ENCODE measurements around the gene RAB37.

Gene RAB37

GRCh38 chr17:74744714-74745547 lies 7.9 kb downstream of the RAB37 start:
- DNase-seq (ENCODE audit: low read depth) = peak; percentile 44

DNA sequence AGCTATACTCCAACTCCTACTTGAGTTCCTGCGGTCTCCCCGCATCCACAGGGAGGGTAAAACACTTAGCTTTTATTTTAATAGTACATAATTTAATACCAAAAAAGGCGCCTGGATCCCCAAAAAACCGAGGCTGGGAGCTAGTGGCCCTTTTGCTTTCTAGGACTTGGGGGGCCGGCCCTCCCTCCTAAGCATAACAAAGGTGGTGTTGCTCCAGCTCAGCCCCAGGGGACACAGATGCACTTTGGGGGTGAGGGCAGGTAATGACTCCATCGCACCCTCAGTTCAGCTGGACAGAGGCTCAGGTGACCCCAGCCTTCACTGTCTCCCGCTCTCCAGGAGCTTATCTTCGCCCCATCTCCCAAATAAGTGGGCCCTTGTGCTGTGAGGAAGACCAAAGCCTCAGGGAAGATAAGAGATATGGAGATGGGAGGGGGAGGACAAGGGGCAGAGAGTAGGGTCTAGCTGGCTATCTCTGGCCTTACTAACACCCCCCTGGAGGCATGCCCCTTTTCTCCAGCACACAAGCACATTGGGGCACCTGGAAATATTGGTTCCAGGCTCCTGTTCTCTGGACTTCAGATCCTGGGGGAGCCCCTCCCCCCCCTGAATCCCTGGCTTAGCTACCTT lies 8.6 kb downstream of the RAB37 start:
- no peak for DNase-seq (ENCODE audit: low read depth)

DNA sequence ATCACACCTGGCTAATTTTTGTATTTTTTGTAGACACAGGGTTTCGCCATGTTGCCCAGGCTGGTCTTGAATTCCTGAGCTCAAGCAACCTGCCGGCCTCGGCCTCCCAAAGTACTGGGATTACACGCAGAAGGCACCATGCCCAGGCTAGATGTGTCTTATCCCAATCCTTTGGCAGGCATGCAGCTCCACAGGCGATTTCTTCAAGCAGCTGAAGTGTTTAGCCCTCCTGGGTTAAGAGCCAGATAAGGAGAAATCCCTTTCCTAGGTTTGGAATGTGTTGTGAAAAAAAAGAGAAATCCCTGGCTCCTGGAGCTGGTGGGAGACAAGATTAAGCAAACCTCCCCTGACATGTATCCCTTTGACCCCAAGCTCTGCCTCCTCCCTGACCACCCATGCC lies 9.3 kb downstream of the RAB37 start:
- no peak for DNase-seq (ENCODE audit: low read depth)

- DNase-seq (ENCODE audit: low read depth) = no peak
Observed at GRCh38 chr17:74746922-74747321, 9.9 kb downstream of the RAB37 start.

GRCh38 chr17:74748279-74748528 lies 11.1 kb downstream of the RAB37 start:
- DNase-seq (ENCODE audit: low read depth) = no peak

- peak; percentile 87 for DNase-seq (ENCODE audit: low read depth)
Observed at GRCh38 chr17:74748529-74749278, 11.6 kb downstream of the RAB37 start, which contains the start of gene NHERF1. TSS of gene NHERF1 (plus strand) at chr17:74748628. CDS start at chr17:74748847, 219 bp downstream.

DNA sequence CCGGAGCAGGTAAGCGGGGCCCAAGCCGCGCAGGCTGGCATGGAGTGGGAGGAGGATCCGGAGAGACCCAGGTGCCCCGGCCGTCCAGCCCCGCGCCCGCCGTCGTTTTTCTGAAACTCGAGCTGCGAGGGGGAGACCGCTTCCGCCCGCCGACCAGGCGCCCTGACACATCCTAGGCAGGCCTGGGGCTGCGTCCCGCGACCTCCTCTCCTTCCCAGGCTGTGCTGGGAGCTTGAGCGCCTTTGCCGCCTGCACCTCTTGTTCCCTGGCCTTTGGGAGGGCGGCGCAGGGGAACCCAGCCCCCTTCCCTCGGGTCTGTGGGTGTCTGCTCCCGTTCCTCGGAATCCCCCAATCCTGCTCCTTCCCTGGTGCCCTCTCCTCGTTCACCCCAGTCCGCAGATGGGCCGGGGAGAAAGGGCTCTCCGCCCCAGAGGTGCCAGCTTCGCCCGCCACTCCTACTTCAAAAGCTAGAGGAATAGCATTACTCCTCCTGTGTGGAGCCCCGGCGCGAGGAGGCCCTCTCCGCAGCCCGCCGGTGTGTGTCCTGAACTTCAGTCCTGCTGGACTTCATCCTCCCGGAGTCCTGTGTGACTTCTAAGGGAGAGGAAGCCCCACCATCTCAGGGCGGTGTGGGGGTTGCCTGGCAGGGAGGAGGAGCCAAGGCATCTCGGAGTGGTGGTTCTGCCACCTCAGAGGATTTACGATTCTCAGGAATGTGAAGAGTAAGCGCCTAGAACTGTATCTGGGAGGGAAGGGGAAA lies 12.4 kb downstream of the RAB37 start:
- no peak for DNase-seq (ENCODE audit: low read depth)

DNA sequence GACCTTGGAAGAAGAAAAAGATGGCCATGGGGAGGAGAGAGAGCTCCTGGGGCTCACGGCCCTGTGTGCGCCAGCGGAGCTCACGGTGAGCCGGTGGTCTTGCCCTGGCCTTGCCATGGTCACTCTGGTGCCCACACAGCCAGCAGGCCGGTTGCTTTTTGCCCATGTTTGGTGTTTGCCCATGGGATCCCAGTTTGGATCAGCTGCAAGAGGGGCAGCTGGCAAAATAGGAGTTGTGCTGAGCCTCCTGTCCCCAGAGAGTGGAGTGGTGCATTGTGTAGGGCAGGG lies 12.9 kb downstream of the RAB37 start:
- DNase-seq (ENCODE audit: low read depth) = no peak

GRCh38 chr17:74750327-74751069 lies 13.4 kb downstream of the RAB37 start:
- DNase-seq (ENCODE audit: low read depth) = no peak

GRCh38 chr17:74752415-74752814 lies 15.4 kb downstream of the RAB37 start:
- DNase-seq (ENCODE audit: low read depth) = no peak

DNA sequence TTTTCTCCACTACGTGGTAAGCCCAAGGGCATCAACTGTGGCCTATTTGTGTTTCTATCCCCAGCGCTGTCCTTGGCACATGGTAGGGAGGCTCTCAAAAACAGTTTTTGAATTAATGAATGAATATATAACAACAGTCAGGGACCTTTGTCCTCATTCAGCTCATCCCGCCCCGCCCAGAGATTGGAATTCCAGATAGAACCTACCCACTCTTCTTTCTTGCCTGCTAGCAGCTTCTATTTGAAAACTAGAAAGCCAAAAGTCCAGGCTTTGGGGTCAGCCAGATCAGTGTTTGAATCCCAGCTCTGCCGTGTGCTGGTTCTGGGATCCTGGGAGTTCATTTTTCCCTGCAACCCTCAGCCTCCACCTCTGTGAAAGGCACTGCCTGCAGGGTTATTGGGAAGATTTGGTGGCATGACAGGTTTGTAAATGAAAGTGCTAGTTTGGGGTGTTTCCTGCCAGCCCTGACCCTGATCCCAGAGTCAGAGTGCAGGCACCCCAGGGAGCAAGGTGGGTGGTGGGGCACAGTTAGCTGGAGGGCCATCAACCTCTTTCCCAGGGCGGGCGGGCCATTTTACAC lies 15.9 kb downstream of the RAB37 start:
- no peak for DNase-seq (ENCODE audit: low read depth)

DNA sequence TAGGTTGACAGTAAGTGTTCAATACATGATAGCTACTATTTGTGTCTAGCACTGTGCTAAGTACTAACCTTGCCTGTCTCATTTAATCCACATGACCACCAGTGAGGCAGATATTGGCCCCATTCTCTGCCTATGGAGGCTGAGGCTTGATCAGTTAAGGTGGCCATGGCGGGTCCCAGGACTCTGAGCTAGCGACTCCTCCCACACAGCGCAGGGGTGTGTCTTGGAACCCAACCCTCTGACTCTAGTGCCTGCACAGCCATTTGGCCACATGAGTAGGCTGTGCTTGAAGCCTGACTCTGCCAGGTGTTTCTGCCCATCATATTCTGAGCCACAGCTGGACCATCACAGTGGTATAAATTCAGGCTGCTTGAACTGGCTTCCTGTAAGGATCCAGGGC lies 17.8 kb downstream of the RAB37 start:
- DNase-seq (ENCODE audit: low read depth) = no peak

DNA sequence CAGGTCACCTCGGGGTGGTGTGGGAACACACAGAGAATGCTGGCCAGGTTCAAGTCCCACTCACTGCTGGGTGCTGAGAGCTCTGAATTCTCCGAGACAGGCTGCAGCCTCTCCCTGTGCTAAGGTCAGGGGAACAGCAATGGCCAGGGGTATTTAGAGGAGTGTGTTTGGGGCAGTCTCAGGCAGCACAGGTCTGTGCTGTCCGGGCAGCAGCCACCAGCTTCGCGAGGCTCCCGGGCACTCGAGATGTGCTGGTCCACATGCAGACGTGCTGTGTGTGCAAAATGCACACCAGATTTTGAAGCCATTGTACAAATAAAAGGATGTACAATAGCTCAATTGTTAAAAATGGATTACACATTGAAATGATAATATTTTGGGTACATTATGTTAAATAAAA lies 18.5 kb downstream of the RAB37 start:
- no peak for DNase-seq (ENCODE audit: low read depth)

DNA sequence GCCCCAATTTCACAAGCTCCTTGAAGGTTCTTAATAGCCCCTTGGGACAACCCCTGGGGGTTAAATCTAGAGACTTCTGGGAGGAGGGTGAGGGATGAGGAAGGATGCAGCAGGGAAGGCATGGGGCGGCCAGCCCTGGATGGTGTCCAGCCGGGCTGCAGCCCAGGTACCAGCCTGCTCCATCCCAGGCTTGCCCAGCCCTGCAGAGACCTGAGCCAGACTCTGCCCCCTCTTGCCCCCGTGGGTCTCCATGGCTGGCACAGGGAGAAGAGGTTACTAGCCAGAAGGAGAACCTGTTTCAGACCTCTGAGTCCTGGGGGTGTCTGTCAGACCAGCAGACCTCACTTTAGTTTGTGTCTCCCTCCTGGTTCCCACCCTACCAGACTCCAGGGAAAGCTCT lies 19.8 kb downstream of the RAB37 start:
- no peak for DNase-seq (ENCODE audit: low read depth)

DNA sequence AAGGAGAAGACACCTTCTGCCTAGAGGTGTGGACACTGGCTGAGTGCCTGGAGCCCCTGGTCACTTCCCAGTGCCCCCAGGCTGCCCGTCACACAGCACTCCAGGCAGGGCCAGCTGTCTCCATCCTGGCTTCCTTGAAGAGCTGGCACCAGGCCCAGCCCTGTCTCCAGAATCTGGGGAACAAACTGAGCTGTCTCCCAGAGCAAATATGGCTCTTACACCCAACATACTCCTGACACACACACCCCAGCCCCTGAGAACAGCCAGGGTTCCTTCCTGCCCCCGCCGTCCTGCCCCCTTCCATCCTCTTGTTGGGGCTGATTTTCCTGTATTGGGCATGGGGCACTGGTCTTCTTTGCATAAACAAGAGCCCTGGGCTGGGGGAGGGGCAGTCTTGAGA lies 20.4 kb downstream of the RAB37 start:
- DNase-seq (ENCODE audit: low read depth) = no peak

DNA sequence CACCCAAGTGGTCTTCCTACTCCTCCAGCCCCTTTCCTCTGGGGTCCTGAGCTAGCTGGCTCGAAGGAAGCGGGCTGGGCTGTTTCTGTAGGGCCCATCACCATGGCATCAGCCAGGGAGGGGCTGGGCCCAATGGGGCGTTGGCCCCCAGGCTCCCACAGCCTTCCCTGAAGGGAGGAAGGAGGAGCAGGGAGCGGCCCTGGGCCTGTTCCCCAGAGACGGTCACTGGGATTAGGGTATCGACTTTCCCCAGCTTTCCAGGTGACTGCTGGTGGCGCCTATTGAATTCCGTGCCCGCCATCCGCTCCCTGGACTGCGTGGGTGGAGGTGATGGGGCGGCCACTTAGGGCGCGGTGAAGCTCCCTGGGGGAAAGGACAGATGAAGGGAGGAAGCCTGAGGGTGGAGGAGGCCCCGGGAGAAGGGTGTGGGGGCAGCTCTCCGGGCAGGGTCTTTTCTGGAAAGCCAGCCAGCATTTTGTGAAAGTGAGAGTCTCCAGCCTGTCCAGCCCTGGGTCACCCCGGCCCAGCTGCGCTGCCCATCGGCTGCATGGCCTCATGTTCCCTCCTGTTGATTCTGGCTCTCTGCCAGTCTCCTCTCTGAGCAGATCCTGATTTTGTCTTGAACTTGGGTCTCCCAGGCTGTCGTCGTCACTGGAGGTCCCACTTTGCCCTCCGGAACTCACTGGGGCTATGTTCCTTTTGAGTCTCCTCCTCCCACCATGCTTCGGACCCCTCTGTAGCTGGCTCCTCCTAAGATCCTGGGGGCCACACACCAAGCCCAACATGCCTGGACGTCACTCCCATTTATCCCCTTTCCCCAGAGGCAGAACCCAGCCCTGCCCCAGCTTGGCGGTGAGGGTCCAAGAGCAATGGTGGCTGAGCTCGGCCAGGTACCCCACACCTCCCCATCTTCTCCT lies 21.1 kb downstream of the RAB37 start:
- DNase-seq (ENCODE audit: low read depth) = no peak

- peak; percentile 32 for DNase-seq (ENCODE audit: low read depth)
Observed at GRCh38 chr17:74758848-74759168, 21.8 kb downstream of the RAB37 start.

DNA sequence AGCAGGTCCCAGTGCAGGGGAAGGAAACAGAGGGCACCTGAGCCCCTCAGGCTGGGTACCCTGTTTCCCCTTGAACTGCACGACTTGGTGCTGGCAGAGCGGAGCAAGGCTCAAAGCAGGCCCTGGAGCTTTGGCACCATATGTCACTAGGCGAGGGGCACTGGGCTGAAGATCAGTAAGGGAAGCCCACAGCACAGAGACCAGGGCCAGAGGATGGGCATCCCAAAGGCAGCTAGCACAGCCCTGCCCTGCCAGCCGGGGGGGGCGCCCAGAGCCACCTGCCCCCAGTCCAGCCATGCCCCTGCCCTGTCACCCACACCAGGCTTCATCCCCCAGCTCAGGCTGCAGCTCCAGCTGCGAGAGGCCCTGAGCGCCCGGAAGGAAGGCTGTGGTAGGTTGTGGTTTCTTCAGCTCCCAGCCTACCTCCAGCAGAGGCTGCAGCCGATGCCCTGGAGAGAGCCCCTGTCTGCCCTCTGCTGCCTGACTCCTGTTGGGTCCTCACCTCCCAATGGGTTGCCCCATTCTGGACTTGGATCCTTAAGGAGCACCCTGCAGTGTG lies 22.3 kb downstream of the RAB37 start:
- no peak for DNase-seq (ENCODE audit: low read depth)

GRCh38 chr17:74759941-74760340 lies 22.9 kb downstream of the RAB37 start:
- no peak for DNase-seq (ENCODE audit: low read depth)

DNA sequence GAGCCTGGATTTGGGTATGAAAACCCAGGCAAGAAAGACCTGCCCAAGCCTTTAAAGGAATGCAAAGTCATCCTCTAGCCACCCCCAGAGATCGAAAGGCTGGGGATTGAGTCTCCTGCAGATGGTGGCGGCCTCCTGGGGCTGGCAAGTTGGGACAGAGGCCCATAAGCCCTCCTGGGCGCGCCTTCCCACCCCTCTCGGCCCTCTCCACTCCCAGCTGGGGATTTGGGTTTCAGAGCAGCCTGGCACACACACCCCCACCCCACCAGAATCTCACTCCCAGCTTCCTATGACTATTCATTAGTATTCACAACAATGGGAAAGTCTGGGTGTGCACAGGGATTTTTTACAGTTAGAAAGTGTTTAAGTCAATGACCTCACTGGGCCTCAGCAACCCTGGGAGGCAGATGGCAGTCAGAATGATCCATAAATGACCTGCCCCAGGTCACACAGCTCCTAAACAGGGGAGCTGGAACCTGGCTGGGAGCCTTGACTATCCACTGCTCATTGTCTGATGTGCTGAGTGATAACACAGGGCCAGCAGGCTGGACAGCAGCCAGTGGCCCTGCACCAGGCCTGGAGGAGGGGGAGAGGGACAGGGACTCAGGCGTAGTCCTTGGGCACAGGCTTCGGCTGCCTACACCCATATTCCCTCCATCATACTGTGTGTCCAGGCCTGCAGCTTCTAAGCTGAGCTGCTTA lies 23.5 kb downstream of the RAB37 start:
- no peak for DNase-seq (ENCODE audit: low read depth)
